Epithelial cell of proximal tubule (primary cell): ENCODE measurements around the gene AKIRIN1. TPM values are rescaled to one million over a fixed set of nuclear protein-coding genes. Genes with fewer than 3 reads are reported as not detected.
A peak's percentile ranks its signal among the peaks of the same experiment; 100 is the strongest.

Experiments used
- DNase-seq: peaks from one replicate; pipeline ENCODE4 v3.0.0-alpha.2; 2011; ENCODE audit warnings: low read depth
- H3K4me3 ChIP-seq: 2 replicates; pipeline ENCODE4 v1.5.1; 2011; ENCODE audit warnings: low read depth, mild to moderate bottlenecking, low read length
- CTCF ChIP-seq: conservative IDR thresholded peaks from 2 replicates; pipeline ENCODE4 v1.5.1; 2012; ENCODE audit warnings: low read depth, mild to moderate bottlenecking, low read length
- total RNA-seq: library from RNA; depleted of rRNA; stranded (reverse); fragments of >200 nt; gene quantifications from 2 replicates; pipeline ENCODE4 v1.2.3, GENCODE V29; 2015

AKIRIN1 gene, protein sequence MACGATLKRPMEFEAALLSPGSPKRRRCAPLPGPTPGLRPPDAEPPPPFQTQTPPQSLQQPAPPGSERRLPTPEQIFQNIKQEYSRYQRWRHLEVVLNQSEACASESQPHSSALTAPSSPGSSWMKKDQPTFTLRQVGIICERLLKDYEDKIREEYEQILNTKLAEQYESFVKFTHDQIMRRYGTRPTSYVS
- 33.4 and 48.3 TPM in 2 replicates for total RNA-seq

DNA sequence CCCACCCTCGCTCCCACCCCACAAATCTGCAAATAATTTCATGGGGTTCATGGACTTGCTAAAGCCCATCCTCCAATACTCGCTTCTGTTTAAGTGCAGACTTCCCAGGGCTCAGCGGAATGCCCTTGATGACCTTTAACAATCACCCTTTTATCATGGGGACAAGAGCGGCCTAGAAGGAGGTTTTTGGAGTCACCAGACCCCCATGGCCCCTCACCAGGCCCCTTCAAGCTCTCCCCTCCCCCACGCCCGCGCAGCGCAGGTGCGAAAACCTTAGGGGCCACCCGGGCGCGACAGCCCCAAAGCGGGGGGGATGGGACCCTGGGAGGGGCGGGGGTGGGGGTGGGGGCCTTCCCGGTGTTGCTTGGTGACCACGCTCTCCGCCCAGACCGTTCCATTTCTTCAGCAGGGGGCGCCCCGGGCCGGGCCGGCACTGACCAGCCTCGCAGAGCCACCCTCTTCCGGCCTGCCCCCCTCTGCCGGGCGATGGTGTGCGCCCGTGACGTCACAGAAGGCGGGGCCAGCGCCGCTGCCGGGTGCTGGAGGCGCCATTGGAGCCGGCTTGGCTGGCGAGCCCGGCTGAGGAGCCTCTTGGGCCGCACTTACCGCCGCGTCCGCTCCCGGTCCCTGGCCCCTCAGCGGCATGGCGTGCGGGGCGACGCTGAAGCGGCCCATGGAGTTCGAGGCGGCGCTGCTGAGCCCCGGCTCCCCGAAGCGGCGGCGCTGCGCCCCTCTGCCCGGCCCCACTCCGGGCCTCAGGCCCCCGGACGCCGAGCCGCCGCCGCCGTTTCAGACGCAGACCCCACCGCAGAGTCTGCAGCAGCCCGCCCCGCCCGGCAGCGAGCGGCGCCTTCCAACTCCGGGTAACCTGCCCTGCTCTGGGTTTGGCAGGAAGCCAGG, at the start of gene AKIRIN1:
Gene AKIRIN1 (plus strand): TSS at position 539 of the 900 bp plus-strand sequence. CDS start 105 bp downstream, at position 644.
- DNase-seq = peak; percentile 30
- peak within 1 kb of the TSS; percentile 98 for H3K4me3 ChIP-seq
- no peak for TF ChIP-seq CTCF

DNA sequence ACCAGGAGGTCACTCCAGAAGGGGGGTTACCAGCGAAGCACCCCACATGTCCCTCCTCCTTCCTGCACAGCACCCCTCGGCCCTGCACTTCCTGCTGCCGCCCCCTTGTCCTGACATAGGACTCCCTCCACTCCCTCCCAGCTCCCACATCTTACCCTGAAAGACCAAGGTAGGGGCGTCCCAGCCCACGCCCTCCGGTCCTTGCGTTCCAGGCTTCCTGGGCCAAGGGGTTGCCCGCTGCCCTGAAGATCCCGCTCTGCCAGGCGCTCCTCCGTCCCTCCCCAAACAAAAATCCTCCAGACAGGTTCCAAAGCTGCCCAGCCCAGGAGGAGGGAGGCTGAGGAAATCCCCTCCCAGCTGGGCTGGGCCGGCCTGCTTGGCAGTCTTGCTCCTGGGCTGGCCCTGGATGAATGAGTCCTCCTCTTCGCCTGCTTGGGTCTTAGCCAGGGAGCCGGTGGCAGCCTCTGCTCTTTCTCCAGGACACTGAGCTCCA, 49.5 kb upstream of the AKIRIN1 start, which contains the start of gene RHBDL2:
Gene RHBDL2 (minus strand): TSS at position 304 of the 493 bp plus-strand sequence. CDS start 22,618 bp downstream, outside the sequence.
- peak within 1 kb of the TSS; percentile 68 for H3K4me3 ChIP-seq
- DNase-seq = no peak
- TF ChIP-seq CTCF = no peak

GRCh38 chr1:38942664-38943428, 48.2 kb upstream of the AKIRIN1 start:
- TF ChIP-seq CTCF = no peak
- no peak overlapping the region for H3K4me3 ChIP-seq
- DNase-seq = no peak

DNA sequence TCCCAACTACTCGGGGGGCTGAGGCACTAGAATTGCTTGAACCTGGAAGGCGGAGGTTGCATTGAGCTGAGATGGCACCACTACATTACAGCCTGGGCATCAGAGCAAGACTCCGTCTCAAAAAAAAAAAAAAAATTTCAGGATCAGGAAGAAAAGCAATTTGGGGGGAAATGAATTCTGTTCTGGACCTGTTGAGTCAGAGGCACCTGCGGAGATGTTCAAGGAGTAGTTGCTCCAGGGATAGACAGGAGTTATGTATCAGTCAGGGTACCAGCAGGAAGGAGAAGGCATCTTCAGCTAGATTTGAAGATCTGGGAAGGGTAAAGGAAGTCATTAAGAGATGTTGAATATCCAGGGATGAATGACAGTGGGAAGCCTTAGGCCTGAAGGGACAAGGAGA, 46.5 kb upstream of the AKIRIN1 start:
- H3K4me3 ChIP-seq = no peak overlapping the region
- DNase-seq = no peak
- no peak for TF ChIP-seq CTCF

GRCh38 chr1:38950553-38950952, 40.5 kb upstream of the AKIRIN1 start:
- no peak for TF ChIP-seq CTCF
- DNase-seq = no peak
- H3K4me3 ChIP-seq = no peak overlapping the region

GRCh38 chr1:38953433-38953860, 37.6 kb upstream of the AKIRIN1 start:
- no peak for DNase-seq
- no peak for TF ChIP-seq CTCF
- no peak overlapping the region for H3K4me3 ChIP-seq
